Measurements from ENCODE around the gene MMP7.
A peak's percentile ranks its signal among the peaks of the same experiment; 100 is the strongest.

MMP7 gene

GRCh38 chr11:102493524-102493923, 37.0 kb downstream of the MMP7 start:
- no peak for DNase-seq

DNA sequence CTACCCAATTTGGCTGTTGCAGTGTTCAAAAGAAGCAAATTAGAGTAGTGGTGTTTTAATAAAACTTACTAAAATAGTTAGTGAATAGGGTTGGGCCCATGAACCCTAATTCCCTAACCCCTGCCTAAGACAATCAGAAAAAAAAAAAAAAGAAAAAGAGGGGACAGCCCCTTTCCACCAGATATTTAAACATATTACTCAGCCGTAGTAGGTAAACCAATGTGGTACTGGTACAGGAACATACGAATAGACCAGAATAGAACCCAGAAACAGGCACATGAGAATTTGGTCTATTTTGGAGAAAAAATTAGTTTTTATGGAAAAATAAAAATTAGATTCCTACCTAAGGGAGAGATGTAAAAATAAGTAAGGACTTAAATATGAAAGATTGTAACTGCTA, 38.6 kb downstream of the MMP7 start:
- no peak for DNase-seq

- DNase-seq: no peak
These were observed 41.1 kb downstream of the MMP7 start for GRCh38 chr11:102489186-102490145.

DNA sequence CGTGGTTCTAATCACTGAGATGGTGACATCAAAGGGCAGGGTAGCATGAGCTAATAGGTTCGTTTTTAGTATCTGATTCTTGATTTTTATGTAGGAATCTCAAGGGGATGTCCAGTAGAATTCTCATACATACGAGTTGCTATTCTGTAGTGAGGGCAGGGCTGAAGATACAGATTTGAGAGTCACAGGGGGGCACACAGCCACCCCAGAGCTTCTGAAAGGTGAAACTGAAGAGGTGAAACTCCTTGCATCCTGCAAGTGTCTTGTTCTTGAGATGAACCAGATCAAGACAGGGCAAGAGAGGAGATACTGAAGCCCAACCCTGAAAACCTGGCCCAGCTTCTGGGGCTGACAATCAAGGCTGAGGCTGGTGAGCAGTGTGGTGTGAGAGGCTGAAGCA, 42.3 kb downstream of the MMP7 start:
- DNase-seq: no peak

DNA sequence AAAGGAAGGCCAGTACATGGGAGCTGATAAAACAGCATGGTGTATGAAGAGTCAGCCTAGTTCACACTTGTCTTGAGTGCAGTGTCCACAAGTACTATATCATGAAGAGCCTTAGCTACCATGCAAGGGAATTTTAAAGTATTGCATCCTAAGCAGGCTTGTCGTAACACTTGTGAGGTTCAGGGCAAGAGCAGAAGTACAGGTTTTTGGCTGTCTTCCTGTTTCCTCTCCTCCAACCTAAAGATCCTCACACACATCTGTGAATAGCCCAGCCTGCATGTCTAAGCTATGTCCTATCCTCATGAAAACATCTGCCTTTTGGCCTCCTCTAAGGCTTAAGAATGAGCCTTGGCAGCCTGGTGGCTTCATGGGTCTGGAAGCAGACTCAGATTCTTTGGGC, 43.3 kb downstream of the MMP7 start:
- DNase-seq: no peak

DNA sequence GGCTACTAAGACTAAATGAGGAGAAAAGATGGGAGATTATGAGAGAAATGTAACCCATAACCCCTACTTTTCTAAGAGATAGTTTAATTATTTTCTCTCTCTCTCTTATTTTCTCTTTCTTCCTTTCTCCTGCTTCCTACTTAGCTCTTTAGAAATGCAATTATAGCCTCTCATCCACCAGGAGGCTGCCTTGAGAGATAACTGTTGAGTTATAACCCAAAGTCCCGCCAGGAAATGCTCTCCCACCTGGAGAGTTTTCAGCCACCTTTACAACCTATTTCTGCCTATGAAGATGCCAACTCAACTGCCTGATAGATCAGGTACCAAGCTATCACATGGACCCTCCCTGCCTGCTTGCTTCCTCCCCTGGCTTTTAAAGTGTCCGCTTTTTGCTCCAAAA, 44.0 kb downstream of the MMP7 start:
- DNase-seq: no peak

DNA sequence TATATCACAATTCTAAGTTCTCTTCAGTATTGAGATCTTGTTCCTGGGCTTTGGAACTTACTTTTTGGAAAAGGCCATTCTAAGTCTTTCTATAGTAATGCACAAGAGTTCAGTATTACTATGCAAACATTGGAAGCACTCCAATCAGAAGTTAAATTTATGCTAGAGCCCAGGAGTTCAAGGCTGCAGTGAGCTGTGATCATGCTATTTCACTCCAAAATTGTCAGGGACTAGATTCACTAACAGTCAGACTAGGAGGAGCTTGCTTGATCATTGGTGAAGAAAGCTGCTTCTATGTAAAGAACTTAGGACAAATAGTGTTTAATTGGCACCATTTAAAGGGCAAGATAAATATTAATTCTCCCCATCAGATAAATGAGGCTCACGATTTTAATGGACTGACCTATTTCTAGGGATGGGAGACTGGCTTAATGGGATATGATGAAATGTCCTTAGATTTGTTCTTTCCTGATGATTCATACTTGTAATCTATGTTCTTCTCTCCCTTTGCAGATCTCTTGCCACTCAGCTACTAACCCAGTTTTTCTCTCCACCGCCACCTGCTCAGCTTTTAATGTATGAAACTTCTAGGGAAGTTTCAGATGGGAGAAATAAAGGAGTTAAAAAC, 45.3 kb downstream of the MMP7 start:
- no peak for DNase-seq

DNA sequence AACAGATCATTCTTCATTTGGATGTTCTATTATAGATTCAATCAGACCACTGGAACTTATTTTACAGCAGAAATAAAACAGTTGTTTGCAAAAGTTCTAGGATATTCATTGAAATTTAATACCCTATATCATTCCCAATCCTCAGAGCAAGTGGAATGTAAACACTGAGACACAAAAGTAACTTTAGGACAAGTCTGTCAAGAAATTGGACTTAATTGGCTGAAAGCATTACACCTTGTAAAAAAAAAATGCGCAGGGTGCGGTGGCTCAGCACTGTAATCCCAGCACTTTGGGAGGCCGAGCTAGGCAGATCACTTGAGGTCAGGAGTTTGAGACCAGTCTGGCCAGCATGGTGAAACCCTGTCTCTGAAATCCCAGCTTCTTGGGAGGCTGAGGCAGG, 48.1 kb downstream of the MMP7 start:
- no peak for DNase-seq

DNA sequence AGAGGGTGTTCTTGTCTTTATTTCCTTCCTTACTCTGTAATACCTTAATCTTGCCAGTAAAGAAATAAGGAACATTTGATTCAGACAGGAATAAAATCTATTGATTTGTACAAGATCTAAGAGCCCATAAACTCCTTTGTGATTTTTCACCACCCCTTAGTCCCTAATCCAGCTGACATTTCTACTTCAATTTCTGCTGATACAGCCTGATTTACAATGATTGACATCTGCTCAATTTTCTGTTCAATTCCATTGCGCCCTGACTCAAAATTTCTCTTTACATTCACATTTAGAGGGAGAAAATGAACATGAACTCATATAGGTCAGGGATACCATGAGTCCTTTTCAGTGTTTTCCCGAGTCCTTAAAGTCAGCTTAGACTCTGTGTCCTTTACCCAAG, 50.8 kb downstream of the MMP7 start:
- DNase-seq: no peak

DNA sequence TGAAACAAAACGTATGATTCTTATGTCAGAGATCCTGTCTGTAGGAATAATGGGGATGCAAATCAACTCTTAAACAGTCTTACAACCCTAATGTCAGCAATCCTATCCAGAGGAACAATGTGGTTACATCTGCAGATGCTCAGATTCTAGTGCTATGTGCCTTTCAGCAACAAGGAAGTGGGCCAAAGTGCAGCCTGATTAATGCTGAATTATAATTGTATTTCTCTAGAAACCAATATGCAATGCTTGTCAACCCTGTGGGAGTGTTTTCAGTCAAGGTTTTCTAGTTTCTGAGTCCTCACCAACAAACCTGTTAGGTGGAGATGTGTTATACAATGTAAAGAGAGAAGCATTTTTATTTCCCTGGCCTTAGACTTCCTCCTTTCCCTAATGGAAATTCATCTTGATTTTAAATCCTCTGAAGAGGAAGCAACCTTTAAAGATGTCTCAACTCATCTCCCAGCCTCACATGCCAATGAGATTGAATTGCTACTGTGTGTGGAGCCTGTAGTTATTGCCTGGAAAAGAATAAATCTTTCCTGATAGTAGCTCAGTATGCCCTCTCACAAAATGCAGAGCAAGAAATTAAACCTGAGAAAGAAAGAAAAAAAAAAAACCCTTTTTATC, 51.8 kb downstream of the MMP7 start:
- DNase-seq: peak in 1 of 5 experiments; percentile 55

DNA sequence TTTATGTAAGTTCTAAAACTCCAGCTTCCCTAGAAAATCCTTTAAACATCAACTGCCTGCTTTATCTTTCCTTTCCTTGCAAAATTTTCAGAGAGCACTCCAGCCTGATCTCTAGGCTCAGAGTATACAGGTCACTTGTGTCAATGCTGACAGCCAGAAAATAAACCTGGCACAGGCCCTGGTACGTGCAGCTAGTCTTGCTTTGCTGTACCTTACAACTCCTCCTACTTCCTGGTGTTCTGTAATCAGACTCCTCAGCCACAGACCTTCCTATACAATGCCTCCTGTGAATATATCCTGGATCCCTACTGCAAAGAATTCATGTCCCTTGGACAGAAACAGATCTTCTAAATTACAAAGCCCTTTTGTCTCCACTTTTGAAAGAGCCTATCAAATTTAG, 53.7 kb downstream of the MMP7 start:
- peak in 1 of 5 experiments; percentile 79 for DNase-seq

DNA sequence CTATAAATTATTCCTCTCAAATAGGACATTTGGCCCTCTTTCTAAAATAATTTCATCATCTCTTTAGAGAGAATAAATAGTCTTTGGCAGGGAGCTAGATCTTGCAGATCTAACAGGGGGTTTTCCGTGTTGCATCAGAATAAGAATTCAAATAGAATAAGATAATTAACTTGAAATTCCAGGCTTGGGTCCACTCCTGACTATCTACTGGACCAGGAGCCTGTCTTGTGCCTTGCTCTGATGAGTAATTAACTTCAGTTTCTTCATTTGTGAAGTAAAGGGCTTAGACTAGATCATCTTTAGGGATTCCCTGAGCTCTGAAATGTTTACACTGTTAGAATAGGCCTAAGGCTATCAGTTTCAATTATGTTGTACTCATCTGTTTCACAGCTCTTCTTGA, 54.5 kb downstream of the MMP7 start:
- DNase-seq: no peak

DNA sequence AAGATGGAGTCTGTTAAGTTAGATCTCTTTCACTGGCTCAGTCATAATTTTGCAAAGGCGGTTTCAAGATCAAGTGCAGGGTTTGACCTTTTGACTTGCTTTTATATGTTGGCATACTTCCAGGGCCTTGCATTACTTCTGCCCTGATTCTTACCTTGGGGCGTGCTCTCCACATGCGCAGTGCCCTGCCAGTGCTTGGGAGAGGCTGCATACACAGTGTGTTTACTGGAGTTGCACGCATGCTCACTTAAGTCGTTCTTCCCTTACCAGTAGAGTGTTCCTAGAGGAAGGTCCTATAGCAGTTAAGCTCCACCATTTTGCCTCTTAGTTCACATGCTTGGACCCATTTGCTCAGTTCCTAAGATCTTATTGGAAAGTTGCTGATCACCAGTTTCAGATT, 57.0 kb downstream of the MMP7 start:
- no peak for DNase-seq

GRCh38 chr11:102472127-102472526, 58.4 kb downstream of the MMP7 start:
- DNase-seq: no peak

DNA sequence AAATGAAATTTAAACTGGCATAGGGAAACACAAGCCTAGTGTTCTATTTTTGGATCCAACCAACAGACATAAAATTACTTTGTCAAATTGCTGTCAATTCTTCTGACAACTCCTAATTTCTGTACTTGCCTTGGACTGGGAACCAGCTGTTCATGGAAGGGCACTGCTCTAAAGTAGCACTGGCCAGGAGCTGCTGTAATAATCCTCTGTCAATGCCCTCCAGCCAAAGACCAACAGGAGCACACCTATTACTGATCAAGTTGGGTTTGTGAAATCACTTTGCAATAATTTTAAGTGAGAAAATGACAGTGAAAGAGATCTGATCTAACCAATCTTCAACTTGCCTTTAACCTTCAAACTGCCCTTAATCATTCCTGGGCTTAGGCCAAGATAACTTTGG, 59.1 kb downstream of the MMP7 start:
- DNase-seq: no peak

All from T-helper 2 cell (primary cell).